HUES48 (cell line): ENCODE results near the gene UGT1A9.

Source experiments
- H3K27ac ChIP-seq: one replicate; pipeline ENCODE4 v1.7.0; 2013; ENCODE audit warnings: low read depth, low read length, inconsistent platforms
- H3K27me3 ChIP-seq: 2 replicates; pipeline ENCODE4 v1.6.1; 2013; ENCODE audit warnings: mild to moderate bottlenecking, low read length; ENCODE audit not compliant: control insufficient read depth, insufficient read depth
- H3K36me3 ChIP-seq: 2 replicates; pipeline ENCODE4 v1.6.1; 2013; ENCODE audit warnings: low read length; ENCODE audit not compliant: control insufficient read depth, insufficient read depth
- H3K4me1 ChIP-seq: 2 replicates; pipeline ENCODE4 v1.6.1; 2013; ENCODE audit warnings: mild to moderate bottlenecking, low read length; ENCODE audit not compliant: control insufficient read depth, insufficient read depth
- H3K4me3 ChIP-seq: 2 replicates; pipeline ENCODE4 v1.5.1; 2013; ENCODE audit warnings: mild to moderate bottlenecking, low read depth, low read length
- H3K9ac ChIP-seq: 2 replicates; pipeline ENCODE4 v1.6.1; 2013; ENCODE audit warnings: mild to moderate bottlenecking, low read depth, low read length, moderate library complexity
- H3K9me3 ChIP-seq: 2 replicates; pipeline ENCODE4 v1.6.1; 2013; ENCODE audit warnings: low read length; ENCODE audit not compliant: control insufficient read depth, insufficient read depth

The UGT1A9 gene

DNA sequence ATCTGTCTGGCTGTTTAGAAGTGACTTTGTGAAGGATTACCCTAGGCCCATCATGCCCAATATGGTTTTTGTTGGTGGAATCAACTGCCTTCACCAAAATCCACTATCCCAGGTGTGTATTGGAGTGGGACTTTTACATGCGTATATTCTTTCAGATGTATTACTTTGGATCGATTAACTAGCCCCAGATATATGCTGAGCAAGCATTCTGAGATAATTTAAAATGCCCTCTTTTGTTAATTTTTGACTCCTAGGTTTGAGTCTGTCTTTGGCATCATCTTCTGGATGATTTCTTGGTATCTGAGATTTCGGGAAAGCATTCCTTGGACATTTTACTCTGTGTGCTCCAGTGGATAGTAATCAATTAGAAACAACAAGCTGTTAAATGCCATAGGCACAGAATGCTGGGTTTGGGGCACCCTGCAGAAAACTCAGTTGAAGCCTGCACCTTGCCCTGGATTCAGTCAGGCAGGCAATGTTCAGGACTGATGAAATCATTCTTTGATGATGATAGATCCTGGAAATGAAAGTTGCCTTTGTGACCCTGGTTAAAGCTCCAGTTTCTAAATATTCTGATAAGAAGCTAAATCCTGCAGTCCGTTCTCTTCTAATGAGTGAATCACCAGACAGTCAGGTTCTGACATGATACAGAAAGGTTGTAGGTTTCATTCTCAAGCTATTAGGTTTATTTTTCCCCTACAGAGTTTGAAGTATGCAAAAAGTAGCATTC lies 89.5 kb downstream of the UGT1A9 start:
- H3K4me1 ChIP-seq: no peaks in the 10 kb centered on the region
- H3K27ac ChIP-seq: no peak overlapping the region
- no peak overlapping the region for H3K4me3 ChIP-seq
- H3K9ac ChIP-seq: no peak overlapping the region
- H3K36me3 ChIP-seq: no peaks in the 10 kb centered on the region
- no peaks in the 10 kb centered on the region for H3K27me3 ChIP-seq
- peaks cover 15% of the 10 kb centered on the region; the same call in 1 of the 2 replicates for H3K9me3 ChIP-seq

DNA sequence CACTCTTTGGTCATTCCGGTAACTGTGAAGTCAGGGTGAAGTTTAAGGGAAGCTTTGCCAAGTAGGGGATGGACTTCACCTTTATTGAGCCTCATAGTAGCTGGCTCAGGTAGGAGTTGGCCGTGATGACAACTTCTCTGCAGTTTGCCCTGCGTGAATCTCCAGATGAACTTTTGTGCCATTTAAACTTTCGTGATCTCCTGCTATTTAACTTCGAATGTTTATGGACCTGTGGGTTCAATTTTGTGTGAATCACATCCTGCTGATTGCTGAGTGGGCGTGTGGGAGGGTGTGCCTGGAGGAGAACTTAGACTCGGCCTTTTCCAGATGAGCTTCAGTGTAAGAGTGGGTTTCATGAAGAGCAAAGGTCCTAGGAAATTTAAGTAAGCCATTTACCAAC lies 92.6 kb downstream of the UGT1A9 start:
- Histone ChIP-seq H3K36me3 (no peaks in the 10 kb centered on the region), H3K9ac (no peak overlapping the region), H3K27me3 (no peaks in the 10 kb centered on the region), H3K9me3 (0 out of 2 replicates have a peak, but pooled peaks cover 7% of the 10 kb centered on the region), H3K4me1 (no peaks in the 10 kb centered on the region), H3K27ac (no peak overlapping the region), H3K4me3 (no peak overlapping the region)

DNA sequence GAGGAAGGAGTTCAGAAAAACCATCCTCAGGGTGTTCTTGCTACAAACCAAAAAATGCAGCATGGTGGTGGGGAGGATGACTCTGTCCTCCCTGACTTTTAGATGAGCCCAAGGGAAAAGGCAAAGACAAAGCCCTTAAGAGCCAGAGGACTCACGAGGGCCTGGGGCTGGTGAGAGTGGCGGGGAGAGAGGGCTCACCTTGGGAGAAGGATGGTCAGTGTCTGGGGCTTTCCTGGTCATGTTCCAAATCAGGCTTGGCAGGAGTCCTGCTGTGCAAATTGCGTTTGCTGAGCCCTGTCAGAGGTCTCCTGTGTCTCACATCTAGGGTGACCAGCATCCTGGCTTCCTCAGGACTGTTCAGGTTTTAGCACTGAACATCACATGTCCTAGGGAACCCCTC lies 93.1 kb downstream of the UGT1A9 start:
- H3K27ac ChIP-seq: no peak overlapping the region
- no peaks in the 10 kb centered on the region for H3K36me3 ChIP-seq
- H3K4me3 ChIP-seq: no peak overlapping the region
- H3K9ac ChIP-seq: no peak overlapping the region
- H3K27me3 ChIP-seq: no peaks in the 10 kb centered on the region
- H3K4me1 ChIP-seq: no peaks in the 10 kb centered on the region
- H3K9me3 ChIP-seq: 0 out of 2 replicates have a peak, but pooled peaks cover 7% of the 10 kb centered on the region

DNA sequence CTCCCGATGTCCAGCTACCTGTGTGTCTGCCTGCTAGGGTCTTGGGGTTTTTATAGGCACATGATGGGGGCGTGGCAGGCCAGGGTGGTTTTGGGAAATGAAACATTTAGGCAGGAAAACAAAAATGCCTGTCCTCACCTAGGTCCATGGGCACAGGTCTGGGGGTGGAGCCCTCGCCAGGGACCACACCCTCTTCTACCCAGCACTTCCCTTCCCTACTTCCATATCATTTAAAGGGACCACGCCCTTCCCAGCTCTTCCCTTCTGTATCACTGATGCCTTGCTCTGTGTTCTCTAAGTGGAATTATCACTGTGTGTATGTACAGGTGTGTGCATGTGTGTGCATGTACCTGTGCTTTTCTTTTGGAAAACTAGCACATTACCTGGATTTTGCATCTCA lies 94.7 kb downstream of the UGT1A9 start:
- no peaks in the 10 kb centered on the region for H3K36me3 ChIP-seq
- H3K9me3 ChIP-seq: no peaks in the 10 kb centered on the region

DNA sequence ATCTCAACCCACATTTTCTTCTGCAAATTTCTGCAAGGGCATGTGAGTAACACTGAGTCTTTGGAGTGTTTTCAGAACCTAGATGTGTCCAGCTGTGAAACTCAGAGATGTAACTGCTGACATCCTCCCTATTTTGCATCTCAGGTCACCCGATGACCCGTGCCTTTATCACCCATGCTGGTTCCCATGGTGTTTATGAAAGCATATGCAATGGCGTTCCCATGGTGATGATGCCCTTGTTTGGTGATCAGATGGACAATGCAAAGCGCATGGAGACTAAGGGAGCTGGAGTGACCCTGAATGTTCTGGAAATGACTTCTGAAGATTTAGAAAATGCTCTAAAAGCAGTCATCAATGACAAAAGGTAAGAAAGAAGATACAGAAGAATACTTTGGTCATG lies 96.4 kb downstream of the UGT1A9 start:
- H3K36me3 ChIP-seq: no peaks in the 10 kb centered on the region
- no peak overlapping the region for H3K9ac ChIP-seq
- H3K27ac ChIP-seq: no peak overlapping the region
- H3K27me3 ChIP-seq: no peaks in the 10 kb centered on the region
- no peaks in the 10 kb centered on the region for H3K4me1 ChIP-seq
- H3K9me3 ChIP-seq: no peaks in the 10 kb centered on the region
- H3K4me3 ChIP-seq: no peak overlapping the region

More for the DNA sequence above, 94.7 kb downstream of the UGT1A9 start:
- no peaks in the 10 kb centered on the region for H3K27me3 ChIP-seq
- no peaks in the 10 kb centered on the region for H3K4me1 ChIP-seq
- no peak overlapping the region for H3K4me3 ChIP-seq
- H3K9ac ChIP-seq: no peak overlapping the region
- no peak overlapping the region for H3K27ac ChIP-seq

DNA sequence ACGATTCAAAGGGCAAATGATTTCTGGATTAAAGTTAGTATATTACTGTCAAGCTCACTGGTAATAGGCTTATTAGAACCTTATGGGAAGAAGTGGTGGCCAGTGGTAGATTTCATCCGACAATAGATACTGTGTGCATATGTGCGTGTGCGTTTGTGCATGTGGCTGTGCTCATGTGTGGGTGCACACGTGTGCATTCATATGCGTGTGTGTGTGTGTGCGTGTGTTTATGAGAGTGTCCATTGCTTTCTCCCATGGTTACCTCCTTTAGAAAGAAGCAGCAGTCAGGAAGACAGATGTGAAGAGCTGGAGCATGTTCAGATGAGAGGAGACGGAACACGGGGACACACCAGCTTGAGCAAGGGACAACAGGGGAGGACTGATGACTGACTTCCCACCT lies 97.6 kb downstream of the UGT1A9 start:
- Histone ChIP-seq H3K4me1 (no peaks in the 10 kb centered on the region), H3K9me3 (no peaks in the 10 kb centered on the region), H3K27me3 (no peaks in the 10 kb centered on the region), H3K27ac (no peak overlapping the region), H3K9ac (no peak overlapping the region), H3K36me3 (no peaks in the 10 kb centered on the region), H3K4me3 (no peak overlapping the region)

DNA sequence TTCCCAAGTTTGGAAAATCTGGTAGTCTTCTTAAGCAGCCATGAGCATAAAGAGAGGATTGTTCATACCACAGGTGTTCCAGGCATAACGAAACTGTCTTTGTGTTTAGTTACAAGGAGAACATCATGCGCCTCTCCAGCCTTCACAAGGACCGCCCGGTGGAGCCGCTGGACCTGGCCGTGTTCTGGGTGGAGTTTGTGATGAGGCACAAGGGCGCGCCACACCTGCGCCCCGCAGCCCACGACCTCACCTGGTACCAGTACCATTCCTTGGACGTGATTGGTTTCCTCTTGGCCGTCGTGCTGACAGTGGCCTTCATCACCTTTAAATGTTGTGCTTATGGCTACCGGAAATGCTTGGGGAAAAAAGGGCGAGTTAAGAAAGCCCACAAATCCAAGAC lies 100.5 kb downstream of the UGT1A9 start:
- Histone ChIP-seq H3K9ac (no peak overlapping the region), H3K36me3 (no peaks in the 10 kb centered on the region), H3K27me3 (no peaks in the 10 kb centered on the region), H3K9me3 (peaks cover 13% of the 10 kb centered on the region), H3K4me1 (no peaks in the 10 kb centered on the region), H3K27ac (no peak overlapping the region), H3K4me3 (no peak overlapping the region)

DNA sequence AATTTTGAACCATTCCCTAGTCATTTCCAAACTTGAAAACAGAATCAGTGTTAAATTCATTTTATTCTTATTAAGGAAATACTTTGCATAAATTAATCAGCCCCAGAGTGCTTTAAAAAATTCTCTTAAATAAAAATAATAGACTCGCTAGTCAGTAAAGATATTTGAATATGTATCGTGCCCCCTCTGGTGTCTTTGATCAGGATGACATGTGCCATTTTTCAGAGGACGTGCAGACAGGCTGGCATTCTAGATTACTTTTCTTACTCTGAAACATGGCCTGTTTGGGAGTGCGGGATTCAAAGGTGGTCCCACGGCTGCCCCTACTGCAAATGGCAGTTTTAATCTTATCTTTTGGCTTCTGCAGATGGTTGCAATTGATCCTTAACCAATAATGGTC lies 100.9 kb downstream of the UGT1A9 start:
- no peak overlapping the region for H3K9ac ChIP-seq
- no peak overlapping the region for H3K27ac ChIP-seq
- H3K27me3 ChIP-seq: no peaks in the 10 kb centered on the region
- no peaks in the 10 kb centered on the region for H3K4me1 ChIP-seq
- no peaks in the 10 kb centered on the region for H3K36me3 ChIP-seq
- H3K9me3 ChIP-seq: peaks cover 17% of the 10 kb centered on the region
- no peak overlapping the region for H3K4me3 ChIP-seq

DNA sequence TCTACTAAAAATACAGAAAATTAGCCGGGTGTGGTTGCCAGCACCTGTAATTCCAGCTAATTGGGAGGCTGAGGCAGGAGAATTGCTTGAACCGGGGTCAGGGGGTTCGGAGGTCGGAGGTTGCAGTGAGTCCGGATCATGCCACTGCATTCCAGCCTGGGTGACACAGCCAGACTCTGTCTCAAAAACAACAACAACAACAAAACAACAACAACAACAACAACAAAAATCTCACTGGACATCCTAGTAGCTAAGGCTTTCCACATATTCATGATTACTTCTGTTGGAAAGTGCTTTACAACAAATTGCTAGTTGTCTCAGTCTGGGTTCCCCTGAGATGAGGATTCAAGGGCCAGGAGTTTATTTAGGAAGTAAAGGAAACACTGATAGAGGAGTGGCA lies 102.2 kb downstream of the UGT1A9 start:
- Histone ChIP-seq H3K27ac (no peak overlapping the region), H3K4me3 (no peak overlapping the region), H3K36me3 (no peaks in the 10 kb centered on the region), H3K9ac (no peak overlapping the region), H3K4me1 (no peaks in the 10 kb centered on the region), H3K9me3 (peaks cover 17% of the 10 kb centered on the region), H3K27me3 (no peaks in the 10 kb centered on the region)

DNA sequence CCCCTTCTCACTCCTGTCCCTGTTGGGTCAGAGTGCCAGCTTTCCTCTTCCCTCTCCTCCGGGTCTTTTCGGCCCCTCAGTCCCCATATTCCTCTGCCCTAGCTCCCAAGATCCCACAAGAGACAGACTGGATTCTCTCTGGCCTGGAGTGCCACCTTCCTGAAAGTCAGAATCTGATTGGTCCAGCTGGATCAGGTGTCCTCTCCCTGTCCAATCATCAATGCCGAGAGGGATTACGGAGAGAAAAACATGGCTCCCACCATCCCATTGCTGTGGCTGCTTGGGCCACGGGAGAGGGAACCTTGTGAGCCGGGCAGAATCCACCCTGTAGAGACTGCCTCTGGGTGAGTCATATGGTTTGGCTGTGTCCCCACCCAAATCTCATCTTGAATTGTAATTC lies 103.7 kb downstream of the UGT1A9 start:
- H3K4me1 ChIP-seq: no peaks in the 10 kb centered on the region
- H3K27ac ChIP-seq: no peak overlapping the region
- H3K4me3 ChIP-seq: no peak overlapping the region
- H3K9ac ChIP-seq: no peak overlapping the region
- H3K9me3 ChIP-seq: peaks cover 24% of the 10 kb centered on the region
- no peaks in the 10 kb centered on the region for H3K36me3 ChIP-seq
- no peaks in the 10 kb centered on the region for H3K27me3 ChIP-seq

DNA sequence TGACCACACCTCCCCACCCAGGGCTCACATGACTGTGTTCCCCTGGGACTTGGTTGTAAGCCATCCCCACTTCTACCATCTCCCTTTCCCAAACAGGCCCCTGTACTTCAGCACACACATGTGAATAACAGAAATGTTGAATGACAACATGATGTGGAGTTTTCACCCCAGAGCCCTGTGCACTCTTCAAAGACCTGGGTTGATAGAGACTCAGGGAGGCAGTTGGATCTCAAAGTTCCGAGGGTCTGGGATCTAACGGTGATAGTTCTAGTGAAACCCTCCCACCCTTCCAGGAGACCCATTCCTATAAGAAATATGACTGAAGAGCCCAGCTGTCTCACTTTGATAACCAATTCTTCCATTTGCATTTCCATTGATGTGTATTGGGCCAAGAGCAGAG lies 106.3 kb downstream of the UGT1A9 start, which contains the start of gene MROH2A:
Gene MROH2A (plus strand): TSS at position 301 of the 400 bp plus-strand sequence. CDS start 1,029 bp downstream, outside the sequence.
- no peaks in the 10 kb centered on the region for H3K27me3 ChIP-seq
- no peak within 1 kb of the TSS for H3K9ac ChIP-seq
- no peaks in the 10 kb centered on the region for H3K4me1 ChIP-seq
- H3K27ac ChIP-seq: no peak within 1 kb of the TSS
- H3K9me3 ChIP-seq: peaks cover 26% of the 10 kb centered on the region
- H3K4me3 ChIP-seq: no peak within 1 kb of the TSS
- H3K36me3 ChIP-seq: no peaks in the 10 kb centered on the region
